GM23248 (cell line): Measurements from ENCODE around the gene KLHL2.

Experiments used
- EZH2 ChIP-seq: fragments of 200-600 bp; sonication (generic); IDR thresholded peaks from 2 replicates; pipeline ENCODE4 v1.6.1; 2018; ENCODE audit warnings: antibody characterized with exemption, mild to moderate bottlenecking; ENCODE audit not compliant: insufficient read depth, poor library complexity, severe bottlenecking
- EZH2phosphoT487 ChIP-seq: fragments of 200-600 bp; sonication (generic); IDR thresholded peaks from 2 replicates; pipeline ENCODE4 v1.6.1; 2018; ENCODE audit warnings: antibody characterized with exemption, moderate library complexity, mild to moderate bottlenecking, low read depth; ENCODE audit not compliant: insufficient read depth

- TF ChIP-seq EZH2 (no peak), EZH2phosphoT487 (no peak)
Measured at GRCh38 chr4:165199722-165200121, 7.6 kb upstream of the KLHL2 start.
